K562 (cell line): ENCODE data around the gene LUZP1. TPM values are rescaled to one million over a fixed set of nuclear protein-coding genes. Genes with fewer than 3 reads are reported as not detected.

Experiments used
- ATAC-seq: fragments of 200-7000 bp; cut with Tn5 transposase; 3 replicates; pipeline ENCODE4 v1.9.1; 2020; ENCODE audit warnings: moderate library complexity
- BruUV-seq: library from RNA; stranded (reverse); fragments of 400-500 nt; replicated peaks from 2 replicates; lab custom pipeline; 2021; lab: Mats Ljungman, UMichigan
- CTCF ChIA-PET: fragments of 300-600 bp; formaldehyde crosslinking; extraction: SDS; loops from one replicate; lab custom pipeline; 2021; ENCODE audit warnings: low intra/inter-chr PET ratio; lab: Yijun Ruan, JAX
- POLR2A ChIA-PET: fragments of 300-600, 350-650 bp; sonication (Branson Sonifier 250); formaldehyde crosslinking; extraction: SDS; loops from one replicate; lab custom pipeline; 2021; ENCODE audit warnings: antibody characterized with exemption, inconsistent platforms; lab: Yijun Ruan, JAX
- DNase-seq, 4 experiments: peaks; one replicate each; pipeline versions ENCODE4 v3.0.0 to v3.0.0-alpha.2; 2011 to 2018; ENCODE audit warnings: low spot score in 3 of 4, mixed read lengths in 3 of 4; ENCODE audit errors: extremely low read depth in 1 of 4
- FAIRE-seq: peaks from 2 replicates; lab custom pipeline; 2011; peaks lifted over from hg19 to GRCh38; lab: Jason Lieb, UNC
- H2AFZ ChIP-seq: 2 replicates; pipeline ENCODE4 v1.6.0; 2011; ENCODE audit warnings: low read depth, low read length, control low read depth, inconsistent platforms
- H3K27ac ChIP-seq: fragments of 200-600 bp; 3 replicates; pipeline ENCODE4 v1.8.0; 2011; ENCODE audit warnings: low read depth, mild to moderate bottlenecking, control low read depth, inconsistent platforms, low read length, moderate library complexity, mixed read lengths; ENCODE audit errors: extremely low read depth
- H3K27me3 ChIP-seq, 2 experiments: fragments of 300-600 bp in 1 of 2; 2 replicates in 1 of 2; 3 replicates in 1 of 2; pipeline versions ENCODE4 v1.6.0 to v1.8.0; 2011; ENCODE audit warnings: inconsistent platforms in 2 of 2, low read length in 2 of 2, mild to moderate bottlenecking in 1 of 2, mixed read lengths in 1 of 2, moderate library complexity in 1 of 2; ENCODE audit not compliant: control insufficient read depth in 2 of 2, insufficient read depth in 2 of 2
- H3K36me3 ChIP-seq: fragments of 300-600 bp; 3 replicates; pipeline ENCODE4 v1.8.0; 2011; ENCODE audit warnings: mild to moderate bottlenecking, low read length, inconsistent platforms; ENCODE audit not compliant: control insufficient read depth, insufficient read depth
- H3K4me1 ChIP-seq, 2 experiments: fragments of 200-600 bp in 1 of 2; replicated peaks in 1 of 2; 2 replicates in 1 of 2; 3 replicates in 1 of 2; pipeline versions ENCODE4 v1.5.1 to v1.8.0; 2011; ENCODE audit warnings: inconsistent platforms in 2 of 2, low read length in 2 of 2, mild to moderate bottlenecking in 1 of 2, mixed read lengths in 1 of 2, moderate library complexity in 1 of 2; ENCODE audit not compliant: control insufficient read depth in 2 of 2, insufficient read depth in 2 of 2
- H3K4me2 ChIP-seq: 2 replicates; pipeline ENCODE4 v1.6.1; 2011; ENCODE audit warnings: low read length, control low read depth, inconsistent platforms, mixed read lengths; ENCODE audit not compliant: insufficient read depth
- H3K4me3 ChIP-seq: fragments of 200-600 bp; sonication (generic), shearing (Covaris generic); 2 replicates; pipeline ENCODE4 v1.5.1; 2016; ENCODE audit warnings: control low read depth, inconsistent platforms
- H3K79me2 ChIP-seq: fragments of 200-600 bp; 3 replicates; pipeline ENCODE4 v1.8.0; 2011; ENCODE audit warnings: low read length, inconsistent platforms; ENCODE audit not compliant: control insufficient read depth, insufficient read depth
- H3K9ac ChIP-seq, 2 experiments: 2 replicates each; pipeline versions ENCODE4 v1.6.0 to v1.6.1; 2011; ENCODE audit warnings: low read depth in 2 of 2, low read length in 2 of 2, control low read depth in 1 of 2, inconsistent platforms in 1 of 2, mild to moderate bottlenecking in 1 of 2, mixed read lengths in 1 of 2; ENCODE audit not compliant: insufficient read depth in 1 of 2
- H3K9me1 ChIP-seq: one replicate; pipeline ENCODE4 v1.6.0; 2011; ENCODE audit warnings: inconsistent platforms, mild to moderate bottlenecking, low read length, moderate library complexity; ENCODE audit not compliant: control insufficient read depth, insufficient read depth
- H3K9me3 ChIP-seq: replicated peaks from 2 replicates; pipeline ENCODE4 v1.5.1; 2011; ENCODE audit warnings: low read depth, low read length, inconsistent platforms; ENCODE audit not compliant: control insufficient read depth, insufficient read depth
- H4K20me1 ChIP-seq: replicated peaks from 2 replicates; pipeline ENCODE4 v1.6.1; 2011; ENCODE audit warnings: low read length, inconsistent platforms, mixed read lengths; ENCODE audit not compliant: control insufficient read depth, insufficient read depth
- ARHGAP35 ChIP-seq: fragments of 450-650 bp; IDR thresholded peaks from 2 replicates; pipeline ENCODE4 v1.6.1; 2018; ENCODE audit not compliant: partially characterized antibody
- CBFB ChIP-seq: sonication (generic); formaldehyde crosslinking; IDR thresholded peaks from 2 replicates; pipeline ENCODE4 v1.4.0; 2020; ENCODE audit warnings: mild to moderate bottlenecking, missing genetic modification reagents
- CREB3L1 ChIP-seq: fragments of 450-650 bp; IDR thresholded peaks from 2 replicates; pipeline ENCODE4 v1.6.1; 2014; ENCODE audit warnings: low read depth, mild to moderate bottlenecking, moderate library complexity, borderline replicate concordance
- HOXB6 ChIP-seq: fragments of 250-450 bp; sonication (Bioruptor Pico); IDR thresholded peaks from 2 replicates; pipeline ENCODE4 v1.5.1; 2022; ENCODE audit warnings: mild to moderate bottlenecking, borderline replicate concordance
- KLF6 ChIP-seq: fragments of 250-450 bp; sonication (Bioruptor Pico); IDR thresholded peaks from 2 replicates; pipeline ENCODE4 v1.4.0; 2020; ENCODE audit warnings: mild to moderate bottlenecking, moderate library complexity, borderline replicate concordance
- RB1 ChIP-seq: fragments of 450-650 bp; IDR thresholded peaks from 2 replicates; pipeline ENCODE4 v1.6.1; 2017; ENCODE audit warnings: low read depth, mild to moderate bottlenecking
- STAT6 ChIP-seq: sonication (generic); formaldehyde crosslinking; IDR thresholded peaks from 2 replicates; pipeline ENCODE4 v1.8.1; 2023; ENCODE audit warnings: mild to moderate bottlenecking, missing genetic modification reagents
- ZNF354B ChIP-seq: fragments of 250-450 bp; sonication (Bioruptor Pico); IDR thresholded peaks from 2 replicates; pipeline ENCODE4 v1.4.0; 2020
- WGBS: fragments of 100-300 bp; shearing (Covaris generic); methylation state at CpG from one replicate; pipeline ENCODE4 v1.1.6; 2016; ENCODE audit warnings: low coverage, mixed read lengths; ENCODE audit not compliant: insufficient coverage; ENCODE audit errors: missing lambda C conversion rate; 5-methylcytosine and 5-hydroxymethylcytosine counted together
- in situ Hi-C: fragments of 300-500 bp; cut with MboI; formaldehyde crosslinking; loops from 4 replicates; pipeline ENCODE4 v1.15.0; 2018; ENCODE audit warnings: inconsistent platforms, mixed read lengths
- intact Hi-C: fragments of 100-400 bp; cut with micrococcal nuclease; formaldehyde crosslinking; loops from 2 replicates; pipeline ENCODE4 v1.14.2; 2022
- polyA plus RNA-seq, 8 experiments: library from polyadenylated mRNA; depleted of rRNA in 4 of 8; stranded (reverse) in 5 of 8; unstranded in 3 of 8; fragments of >200 nt; fragmentation: Nextera tagmentation in 2 of 8; fragmentation: Illumina TruSeq in 1 of 8; extraction: Ambion mirVana in 2 of 8; extraction: Trizol in 1 of 8; gene quantifications; 2 replicates each; pipeline versions ENCODE4 v1.2.1 to v1.2.3, GENCODE V29; 2011 to 2014; ENCODE audit warnings: inconsistent platforms in 1 of 8, missing spikeins in 1 of 8
- total RNA-seq, 7 experiments: library from RNA; depleted of rRNA in 6 of 7; stranded (reverse); fragments of >200 nt in 6 of 7; fragmentation: Illumina TruSeq in 2 of 7; extraction: Trizol in 2 of 7; gene quantifications; 2 replicates each; pipeline versions ENCODE4 v1.2.1 to v1.2.3, GENCODE V29; 2011 to 2021; ENCODE audit warnings: low replicate concordance in 1 of 7
- TF ChIP-seq, protein P1 (sequence below): IDR thresholded peaks from 2 replicates; pipeline ENCODE4 v1.6.1; 2011; ENCODE audit not compliant: insufficient read length; ENCODE audit errors: extremely low read depth

Gene LUZP1
- total and polyA plus RNA-seq, 9 of the 15 experiments (the other 6 are each of a cell fraction or from before 2014, with no cell fraction given), result 6.5 to 19.1 (median 12.4) TPM

GRCh38 chr1:23097316-23097715, 71.3 kb downstream of the LUZP1 start:
- FAIRE-seq, result no peak

DNA sequence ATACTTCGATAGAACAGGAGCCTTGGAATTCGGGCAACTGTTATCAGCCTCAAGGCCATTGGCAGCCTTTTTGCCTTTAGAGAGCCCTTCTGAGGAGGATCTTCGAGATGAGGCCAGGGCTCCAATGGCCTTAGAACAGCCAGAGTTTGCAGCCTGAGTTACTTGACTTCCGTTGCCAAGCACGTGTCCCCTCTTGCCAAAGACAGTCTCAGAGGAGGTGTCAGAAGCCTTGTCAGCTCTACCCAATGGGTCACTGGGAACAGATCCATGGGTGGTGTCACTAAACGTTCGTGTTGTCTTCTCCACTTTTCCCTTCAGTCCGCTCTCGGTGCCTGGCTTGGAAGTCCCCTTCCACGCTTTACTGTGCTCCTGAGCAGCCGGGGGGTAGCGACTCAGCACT, 76.2 kb downstream of the LUZP1 start:
- Histone ChIP-seq H3K79me2 (no peaks in the 10 kb centered on the region), H3K27ac (no peak overlapping the region), H4K20me1 (no peaks in the 10 kb centered on the region; the same call in 1 of the 2 replicates), H2AFZ (no peak overlapping the region), H3K4me1 (no peaks in the 10 kb centered on the region), H3K9ac (no peak overlapping the region), H3K9me1 (no peaks in the 10 kb centered on the region), H3K4me3 (no peak overlapping the region), H3K4me2 (no peak overlapping the region), H3K27me3 (no peaks in the 10 kb centered on the region), H3K9me3 (no peaks in the 10 kb centered on the region), H3K36me3 (peaks cover 52% of the 10 kb centered on the region; the same call in 2 of the 3 replicates)
- whole genome bisulfite sequencing, result 75% methylated on average over 12 of the region's 12 CpGs
- BruUV-seq, result no TSS peak
- CTCF ChIA-PET, result no interaction called here
- in situ Hi-C loops, result loop anchor here (10.0 kb wide), 1 partner anchor 118 kb away; the partner anchor contains the start of gene LACTBL1
- ATAC-seq, result no peak
- intact Hi-C loops, result loop anchor here (10.0 kb wide), 1 partner anchor 182 kb away; no protein-coding TSS in a partner anchor
- POLR2A ChIA-PET, result interaction anchor here (0.7 to 1.6 kb wide), 3 partner anchors 16 to 800 kb away, joined by 3 to 5 read pairs (median 3); no protein-coding TSS in a partner anchor
- no peak for FAIRE-seq
- no peak for DNase-seq
- TF ChIP-seq RB1 (no peak), CREB3L1 (no peak), ARHGAP35 (no peak), KLF6 (CRISPR knock-in tag) (no peak), STAT6 (no peak)

More at GRCh38 chr1:23097316-23097715, 71.3 kb downstream of the LUZP1 start:
- H3K27me3 ChIP-seq, result no peaks in the 10 kb centered on the region
- H3K27ac ChIP-seq, result no peak overlapping the region
- TF ChIP-seq, protein P1, sequence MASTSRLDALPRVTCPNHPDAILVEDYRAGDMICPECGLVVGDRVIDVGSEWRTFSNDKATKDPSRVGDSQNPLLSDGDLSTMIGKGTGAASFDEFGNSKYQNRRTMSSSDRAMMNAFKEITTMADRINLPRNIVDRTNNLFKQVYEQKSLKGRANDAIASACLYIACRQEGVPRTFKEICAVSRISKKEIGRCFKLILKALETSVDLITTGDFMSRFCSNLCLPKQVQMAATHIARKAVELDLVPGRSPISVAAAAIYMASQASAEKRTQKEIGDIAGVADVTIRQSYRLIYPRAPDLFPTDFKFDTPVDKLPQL, result no peak
- no peak for TF ChIP-seq HOXB6 (CRISPR knock-in tag)
- TF ChIP-seq ZNF354B, result no peak
- TF ChIP-seq CBFB (CRISPR knock-in tag), result no peak
- ChIA-PET CTCF (interaction anchor here (1.0 to 7.0 kb wide), 4 partner anchors 11 to 121 kb away, joined by 3 to 141 read pairs (median 12); no protein-coding TSS in a partner anchor), POLR2A (interaction anchor here (0.7 kb wide), 1 partner anchor 19 kb away, joined by 3 read pairs; no protein-coding TSS in a partner anchor)
- no peak for ATAC-seq
- H3K9me1 ChIP-seq, result no peaks in the 10 kb centered on the region
- no peaks in the 10 kb centered on the region for H3K9me3 ChIP-seq
- BruUV-seq, result no TSS peak
- H3K9ac ChIP-seq, result no peak overlapping the region
- intact Hi-C loops, result loop anchor here (5.0 to 10.0 kb wide), 3 partner anchors 45 to 440 kb away; no protein-coding TSS in a partner anchor
- H2AFZ ChIP-seq, result no peak overlapping the region
- H3K79me2 ChIP-seq, result no peaks in the 10 kb centered on the region; the same call in 2 of the 3 replicates
- in situ Hi-C loops, result loop anchor here (5.0 to 10.0 kb wide), 2 partner anchors 90 to 123 kb away; partner anchors contain the start of gene LACTBL1
- H4K20me1 ChIP-seq, result peaks cover 5% of the 10 kb centered on the region; the same call in 1 of the 2 replicates
- H3K4me2 ChIP-seq, result no peak overlapping the region
- WGBS, result 74% methylated on average over 6 of the region's 6 CpGs
- H3K4me3 ChIP-seq, result no peak overlapping the region
- peaks cover 22% of the 10 kb centered on the region; the same call in 2 of the 3 replicates for H3K36me3 ChIP-seq
- H3K4me1 ChIP-seq, result peaks cover 0 to 12% of the 10 kb centered on the region in 2 experiments; a peak in 2 of 5 replicates
- no peak for DNase-seq
